Suprapubic skin (tissue), 4 donors: ENCODE data around the gene FARS2.

Experiments
- POLR2A ChIP-seq, 2 donors: fragments of 450-650 bp; IDR thresholded peaks; one replicate each; pipeline ENCODE4 v1.6.1; 2017; ENCODE audit warnings: antibody characterized with exemption in 2 of 2, mild to moderate bottlenecking in 2 of 2, moderate library complexity in 2 of 2
- POLR2AphosphoS5 ChIP-seq, 3 donors: sonication (generic); formaldehyde crosslinking; IDR thresholded peaks; one replicate each; pipeline ENCODE4 v1.6.1; 2017; ENCODE audit warnings: antibody characterized with exemption in 3 of 3
- TF ChIP-seq, protein P1 (sequence below), 2 donors: fragments of 200-600 bp in 1 of 2; fragments of 450-650 bp in 1 of 2; sonication (generic) in 1 of 2; IDR thresholded peaks; one replicate each; pipeline ENCODE4 v1.5.1; 2016 to 2019; ENCODE audit warnings: antibody characterized with exemption in 2 of 2, mild to moderate bottlenecking in 1 of 2, moderate library complexity in 1 of 2

DNA sequence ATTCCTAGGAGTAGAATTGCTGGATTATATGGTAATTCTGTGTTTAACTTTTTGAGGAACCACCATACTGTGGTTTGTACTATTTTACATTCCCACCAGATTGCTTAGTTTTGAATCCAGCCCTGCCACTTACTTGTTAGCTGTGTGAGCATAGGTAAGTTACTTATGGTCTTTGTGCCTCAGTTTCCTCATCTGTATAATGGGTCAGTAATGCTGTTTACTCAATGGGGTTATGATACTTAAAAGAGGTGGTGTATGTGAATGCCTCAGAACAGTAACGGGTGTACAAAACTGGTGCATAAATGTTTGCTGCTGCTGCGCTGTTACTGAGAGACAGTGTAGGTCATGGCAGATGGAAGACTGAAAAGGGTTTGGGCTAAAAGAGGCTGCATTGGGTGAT is 506.2 kb downstream of the FARS2 start:
- TF ChIP-seq POLR2AphosphoS5 (IDR thresholded peaks at IDR 0.05) (no peak), POLR2A (IDR thresholded peaks at IDR 0.05) (no peak)
- TF ChIP-seq, protein P1, sequence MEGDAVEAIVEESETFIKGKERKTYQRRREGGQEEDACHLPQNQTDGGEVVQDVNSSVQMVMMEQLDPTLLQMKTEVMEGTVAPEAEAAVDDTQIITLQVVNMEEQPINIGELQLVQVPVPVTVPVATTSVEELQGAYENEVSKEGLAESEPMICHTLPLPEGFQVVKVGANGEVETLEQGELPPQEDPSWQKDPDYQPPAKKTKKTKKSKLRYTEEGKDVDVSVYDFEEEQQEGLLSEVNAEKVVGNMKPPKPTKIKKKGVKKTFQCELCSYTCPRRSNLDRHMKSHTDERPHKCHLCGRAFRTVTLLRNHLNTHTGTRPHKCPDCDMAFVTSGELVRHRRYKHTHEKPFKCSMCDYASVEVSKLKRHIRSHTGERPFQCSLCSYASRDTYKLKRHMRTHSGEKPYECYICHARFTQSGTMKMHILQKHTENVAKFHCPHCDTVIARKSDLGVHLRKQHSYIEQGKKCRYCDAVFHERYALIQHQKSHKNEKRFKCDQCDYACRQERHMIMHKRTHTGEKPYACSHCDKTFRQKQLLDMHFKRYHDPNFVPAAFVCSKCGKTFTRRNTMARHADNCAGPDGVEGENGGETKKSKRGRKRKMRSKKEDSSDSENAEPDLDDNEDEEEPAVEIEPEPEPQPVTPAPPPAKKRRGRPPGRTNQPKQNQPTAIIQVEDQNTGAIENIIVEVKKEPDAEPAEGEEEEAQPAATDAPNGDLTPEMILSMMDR (IDR thresholded peaks at IDR 0.05) = no peak
